Thymus (tissue), 11 donors: ENCODE data around the gene PARD3B. TPM values are rescaled to one million over a fixed set of nuclear protein-coding genes. Genes with fewer than 3 reads are reported as not detected.

Experiments used
- DNase-seq, 9 donors: peaks; one replicate each; pipeline ENCODE4 v3.0.0-alpha.2; 2013; ENCODE audit warnings: low spot score in 9 of 9, low read depth in 6 of 9, missing footprints in 1 of 9
- H3K27ac ChIP-seq, 2 donors: one replicate each; pipeline ENCODE4 v1.5.1; 2013; ENCODE audit warnings: control low read depth in 1 of 2, low read depth in 1 of 2, low read length in 1 of 2, mild to moderate bottlenecking in 1 of 2, moderate library complexity in 1 of 2
- H3K27me3 ChIP-seq, 2 donors: one replicate each; pipeline ENCODE4 v1.5.1; 2013; ENCODE audit warnings: low read length in 1 of 2; ENCODE audit not compliant: control insufficient read depth in 2 of 2, insufficient read depth in 1 of 2
- H3K36me3 ChIP-seq, 2 donors: one replicate each; pipeline ENCODE4 v1.5.1; 2013; ENCODE audit warnings: low read length in 1 of 2, mild to moderate bottlenecking in 1 of 2, moderate library complexity in 1 of 2; ENCODE audit not compliant: control insufficient read depth in 2 of 2, insufficient read depth in 2 of 2
- H3K4me1 ChIP-seq, 2 donors: one replicate each; pipeline ENCODE4 v1.5.1; 2013; ENCODE audit warnings: low read length in 2 of 2; ENCODE audit not compliant: control insufficient read depth in 2 of 2, insufficient read depth in 2 of 2
- H3K4me3 ChIP-seq, 2 donors: one replicate each; pipeline ENCODE4 v1.5.1; 2013; ENCODE audit warnings: low read length in 2 of 2, control low read depth in 1 of 2, mild to moderate bottlenecking in 1 of 2
- H3K9me3 ChIP-seq, 2 donors: one replicate each; pipeline ENCODE4 v1.5.1; 2013; ENCODE audit warnings: low read length in 1 of 2, mild to moderate bottlenecking in 1 of 2; ENCODE audit not compliant: control insufficient read depth in 2 of 2, insufficient read depth in 1 of 2
- WGBS: extraction: QIAGEN DNeasy Blood & Tissue Kit; methylation state at CpG from one replicate; pipeline ENCODE4 v1.1.7; 2013; 5-methylcytosine and 5-hydroxymethylcytosine counted together
- polyA plus RNA-seq: library from polyadenylated mRNA; stranded (reverse); fragments of 200-250 nt; gene quantifications from one replicate; pipeline ENCODE4 v1.2.3, GENCODE V29; 2013
- total RNA-seq: library from RNA; stranded (reverse); fragments of 120-200 nt; gene quantifications from one replicate; pipeline ENCODE4 v1.2.4, GENCODE V29; 2013
- donor health status: healthy.

Gene PARD3B
- total and polyA plus RNA-seq, 2 donors: 1.0 to 2.4 TPM

- no peaks in the 10 kb centered on the region for H3K36me3 ChIP-seq
- no peaks in the 10 kb centered on the region for H3K27me3 ChIP-seq
- no peak for DNase-seq
- H3K9me3 ChIP-seq: no peaks in the 10 kb centered on the region
- H3K4me3 ChIP-seq: no peak overlapping the region
- no peak overlapping the region for H3K27ac ChIP-seq
- 86% methylated on average over 2 of the region's 2 CpGs for WGBS
- H3K4me1 ChIP-seq: no peaks in the 10 kb centered on the region
Measured at GRCh38 chr2:204608237-204608939, 63.1 kb downstream of the PARD3B start.

DNA sequence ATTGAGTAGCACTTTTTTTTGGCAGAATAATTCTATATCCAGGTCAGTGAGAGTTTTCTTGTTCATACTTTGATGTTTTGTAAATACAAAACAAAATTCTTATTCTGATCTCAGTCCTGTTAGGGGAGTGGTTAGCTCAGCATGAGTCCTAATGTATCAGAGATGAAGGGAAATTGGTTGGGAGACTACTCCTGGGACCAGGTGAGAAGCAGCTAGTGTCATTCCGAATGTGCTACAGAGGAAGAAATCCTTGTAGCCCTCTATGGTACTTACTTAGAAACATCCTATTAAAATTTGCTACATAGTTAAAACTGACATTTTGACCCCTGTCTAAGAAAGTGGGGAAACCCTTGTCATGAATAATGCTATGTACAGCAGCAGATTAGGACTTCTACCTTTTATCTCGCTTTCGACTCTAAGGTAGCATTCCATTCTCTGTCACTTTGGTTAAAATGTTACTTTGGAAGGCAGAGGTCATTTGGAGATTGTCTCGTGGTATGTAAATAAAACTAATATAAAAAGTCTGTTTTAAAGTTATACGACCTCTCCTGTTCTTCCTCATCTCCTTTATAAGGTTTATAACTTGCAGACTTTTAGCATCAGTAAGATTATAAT lies 65.8 kb downstream of the PARD3B start:
- Histone ChIP-seq H3K4me1 (no peaks in the 10 kb centered on the region), H3K4me3 (no peak overlapping the region), H3K27me3 (no peaks in the 10 kb centered on the region), H3K27ac (no peak overlapping the region), H3K36me3 (no peaks in the 10 kb centered on the region), H3K9me3 (no peaks in the 10 kb centered on the region)
- DNase-seq: no peak
- WGBS: 95% methylated on average over 5 of the region's 5 CpGs

DNA sequence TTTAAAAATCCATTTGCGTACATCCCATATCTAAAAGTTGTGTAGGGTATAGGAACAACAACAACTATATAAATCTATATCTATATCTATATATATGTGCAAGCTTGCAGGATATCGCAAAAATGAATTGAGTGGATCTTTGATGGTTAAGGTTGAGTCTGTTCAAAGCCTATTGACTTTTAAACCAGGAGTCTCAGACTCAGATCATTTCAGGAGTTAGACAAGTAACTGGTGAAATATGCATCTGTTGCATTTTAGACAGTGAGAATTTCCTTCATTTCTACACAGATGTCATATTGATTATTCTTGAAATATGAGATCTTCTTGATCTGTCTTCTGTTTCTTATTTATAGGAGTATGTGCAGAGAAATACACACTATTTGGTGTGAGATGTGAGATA lies 66.5 kb downstream of the PARD3B start:
- no peak for DNase-seq
- WGBS: 98% methylated on average over 2 of the region's 2 CpGs
- no peaks in the 10 kb centered on the region for H3K36me3 ChIP-seq
- no peaks in the 10 kb centered on the region for H3K4me1 ChIP-seq
- H3K4me3 ChIP-seq: no peak overlapping the region
- no peaks in the 10 kb centered on the region for H3K27me3 ChIP-seq
- no peak overlapping the region for H3K27ac ChIP-seq
- no peaks in the 10 kb centered on the region for H3K9me3 ChIP-seq

GRCh38 chr2:204613635-204614034 lies 68.4 kb downstream of the PARD3B start:
- H3K4me3 ChIP-seq: no peak overlapping the region
- H3K27me3 ChIP-seq: no peaks in the 10 kb centered on the region
- no peaks in the 10 kb centered on the region for H3K4me1 ChIP-seq
- no peaks in the 10 kb centered on the region for H3K9me3 ChIP-seq
- 87% methylated on average over 1 of the region's 1 CpG for WGBS
- no peak for DNase-seq
- no peak overlapping the region for H3K27ac ChIP-seq
- H3K36me3 ChIP-seq: no peaks in the 10 kb centered on the region

GRCh38 chr2:204615456-204615855 lies 70.2 kb downstream of the PARD3B start:
- no peaks in the 10 kb centered on the region for H3K36me3 ChIP-seq
- no peak for DNase-seq
- 96% methylated on average over 4 of the region's 4 CpGs for WGBS
- H3K4me3 ChIP-seq: no peak overlapping the region
- H3K27me3 ChIP-seq: no peaks in the 10 kb centered on the region
- no peak overlapping the region for H3K27ac ChIP-seq
- no peaks in the 10 kb centered on the region for H3K9me3 ChIP-seq
- H3K4me1 ChIP-seq: no peaks in the 10 kb centered on the region

- no peaks in the 10 kb centered on the region for H3K9me3 ChIP-seq
- no peaks in the 10 kb centered on the region for H3K27me3 ChIP-seq
- WGBS: 88% methylated on average over 2 of the region's 2 CpGs
- no peak for DNase-seq
- H3K36me3 ChIP-seq: no peaks in the 10 kb centered on the region
- no peak overlapping the region for H3K4me3 ChIP-seq
- H3K27ac ChIP-seq: no peak overlapping the region
- no peaks in the 10 kb centered on the region for H3K4me1 ChIP-seq
Measured at GRCh38 chr2:204625135-204625534, 79.9 kb downstream of the PARD3B start.

DNA sequence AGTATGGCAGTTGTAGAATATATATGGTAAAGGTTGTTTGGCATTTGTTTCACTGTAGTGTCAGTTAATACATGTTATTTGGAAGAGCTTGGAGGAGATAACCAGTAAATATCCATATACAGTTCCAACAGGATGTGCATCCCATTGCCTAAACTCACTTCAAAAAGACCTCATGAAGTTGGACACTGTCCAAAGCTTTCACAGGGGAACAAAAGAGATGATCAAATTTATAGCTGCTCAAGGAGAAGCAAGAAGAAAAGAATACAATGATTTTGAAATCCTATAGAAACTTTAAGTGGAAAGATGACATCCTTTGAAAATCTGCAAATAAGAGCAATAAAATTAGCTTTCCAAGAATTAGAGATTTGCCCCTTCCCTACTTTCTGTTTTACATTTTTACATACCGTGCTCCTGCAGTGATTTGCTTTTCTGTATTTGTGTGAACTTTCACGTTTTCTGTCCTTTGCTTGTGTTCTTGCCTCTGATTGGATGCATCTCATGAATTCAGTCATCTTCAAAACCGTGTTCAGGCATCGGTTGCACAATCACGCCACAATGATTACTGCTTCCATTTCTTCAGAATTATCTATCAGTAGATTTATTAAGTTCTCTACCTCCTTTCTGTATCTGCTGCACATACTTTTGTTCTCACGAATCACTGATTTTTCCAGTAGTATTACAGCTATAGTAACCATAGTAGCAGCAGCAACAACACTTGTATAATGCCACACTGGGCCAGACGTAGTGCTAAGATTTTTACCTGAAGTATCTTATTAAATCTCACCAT lies 83.8 kb downstream of the PARD3B start:
- Histone ChIP-seq H3K9me3 (no peaks in the 10 kb centered on the region), H3K27ac (no peak overlapping the region), H3K27me3 (no peaks in the 10 kb centered on the region), H3K36me3 (no peaks in the 10 kb centered on the region), H3K4me1 (no peaks in the 10 kb centered on the region), H3K4me3 (no peak overlapping the region)
- no peak for DNase-seq
- 93% methylated on average over 7 of the region's 7 CpGs for WGBS

GRCh38 chr2:204632410-204632809 lies 87.1 kb downstream of the PARD3B start:
- no peaks in the 10 kb centered on the region for H3K36me3 ChIP-seq
- no peaks in the 10 kb centered on the region for H3K27me3 ChIP-seq
- WGBS: 94% methylated on average over 3 of the region's 3 CpGs
- no peak for DNase-seq
- H3K4me3 ChIP-seq: no peak overlapping the region
- H3K4me1 ChIP-seq: no peaks in the 10 kb centered on the region
- H3K27ac ChIP-seq: no peak overlapping the region
- no peaks in the 10 kb centered on the region for H3K9me3 ChIP-seq

GRCh38 chr2:204634564-204634963 lies 89.3 kb downstream of the PARD3B start:
- WGBS: over 99% methylated on average over 3 of the region's 3 CpGs
- DNase-seq: no peak
- Histone ChIP-seq H3K9me3 (no peaks in the 10 kb centered on the region), H3K4me1 (no peaks in the 10 kb centered on the region), H3K36me3 (no peaks in the 10 kb centered on the region), H3K27ac (no peak overlapping the region), H3K27me3 (no peaks in the 10 kb centered on the region), H3K4me3 (no peak overlapping the region)
